Transverse colon (tissue), 3 donors: Measurements from ENCODE around the gene MBD5.

Source experiments
- CTCF ChIP-seq, 5 experiments: fragments of 200-600 bp in 3 of 5; fragments of 450-650 bp in 2 of 5; sonication (generic) in 3 of 5; IDR thresholded peaks; 1 replicate in 2 of 5; 2 replicates in 3 of 5; pipeline ENCODE4 v1.5.1; 2016 to 2017; ENCODE audit warnings: antibody characterized with exemption in 5 of 5, inconsistent platforms in 3 of 5, mild to moderate bottlenecking in 2 of 5, moderate library complexity in 1 of 5
- EP300 ChIP-seq: sonication (generic); formaldehyde crosslinking; IDR thresholded peaks from one replicate; pipeline ENCODE4 v1.6.1; 2017; ENCODE audit warnings: antibody characterized with exemption, low read depth
- POLR2A ChIP-seq: fragments of 450-650 bp; IDR thresholded peaks from one replicate; pipeline ENCODE4 v1.6.1; 2016; ENCODE audit warnings: antibody characterized with exemption, mild to moderate bottlenecking, moderate library complexity

- TF ChIP-seq POLR2A, result no peak
- TF ChIP-seq CTCF (IDR thresholded peaks at IDR 0.05), result no peak
- TF ChIP-seq EP300, result no peak
These were observed 142.0 kb downstream of the MBD5 start for GRCh38 chr2:148162871-148163270.
